ENCODE data around the gene TEAD4.

The TEAD4 gene

GRCh38 chr12:3032770-3033538 lies 73.8 kb downstream of the TEAD4 start:
- DNase-seq (ENCODE audit: low spot score): no peak

GRCh38 chr12:3033539-3033867 lies 74.3 kb downstream of the TEAD4 start:
- no peak for DNase-seq (ENCODE audit: low spot score)

GRCh38 chr12:3034067-3034750 lies 75.0 kb downstream of the TEAD4 start:
- DNase-seq (ENCODE audit: low spot score): peak; percentile 88

GRCh38 chr12:3035171-3035570 lies 76.0 kb downstream of the TEAD4 start:
- peak; percentile 68 for DNase-seq (ENCODE audit: low spot score)

- peak; percentile 50 for DNase-seq (ENCODE audit: low spot score)
Observed at GRCh38 chr12:3035815-3036702, 76.9 kb downstream of the TEAD4 start.

GRCh38 chr12:3036901-3037600 lies 77.9 kb downstream of the TEAD4 start:
- DNase-seq (ENCODE audit: low spot score): no peak

- no peak for DNase-seq (ENCODE audit: low spot score)
Observed at GRCh38 chr12:3038166-3038565, 79.0 kb downstream of the TEAD4 start.

- no peak for DNase-seq (ENCODE audit: low spot score)
Observed at GRCh38 chr12:3038926-3039510, 79.8 kb downstream of the TEAD4 start.

GRCh38 chr12:3040026-3040656 lies 80.9 kb downstream of the TEAD4 start:
- DNase-seq (ENCODE audit: low spot score): no peak

GRCh38 chr12:3040663-3041544 lies 81.7 kb downstream of the TEAD4 start:
- no peak for DNase-seq (ENCODE audit: low spot score)

- DNase-seq (ENCODE audit: low spot score): peak; percentile 89
Observed at GRCh38 chr12:3041558-3042164, 82.5 kb downstream of the TEAD4 start.

- no peak for DNase-seq (ENCODE audit: low spot score)
Observed at GRCh38 chr12:3042394-3042793, 83.2 kb downstream of the TEAD4 start.

GRCh38 chr12:3042826-3043225 lies 83.6 kb downstream of the TEAD4 start:
- no peak for DNase-seq (ENCODE audit: low spot score)

GRCh38 chr12:3043406-3043805 lies 84.2 kb downstream of the TEAD4 start:
- DNase-seq (ENCODE audit: low spot score): no peak

- DNase-seq (ENCODE audit: low spot score): no peak
Observed at GRCh38 chr12:3044141-3044630, 85.0 kb downstream of the TEAD4 start.

- no peak for DNase-seq (ENCODE audit: low spot score)
Observed at GRCh38 chr12:3045494-3045893, 86.3 kb downstream of the TEAD4 start.

GRCh38 chr12:3045989-3046388 lies 86.8 kb downstream of the TEAD4 start:
- DNase-seq (ENCODE audit: low spot score): no peak

GRCh38 chr12:3046441-3047200 lies 87.4 kb downstream of the TEAD4 start:
- peak; percentile 32 for DNase-seq (ENCODE audit: low spot score)

GRCh38 chr12:3047961-3048360 lies 88.8 kb downstream of the TEAD4 start:
- no peak for DNase-seq (ENCODE audit: low spot score)
